ENCODE results near the gene CLK3.

GRCh38 chr15:74657846-74658245 is 42.2 kb downstream of the CLK3 start:
- TF ChIP-seq NR2C2 (IDR thresholded peaks at IDR 0.05; ENCODE audit: borderline replicate concordance, control insufficient read depth, insufficient read length, low read depth) (no peak), JUND (IDR thresholded peaks at IDR 0.05; ENCODE audit: low read depth, low read length) (no peak), USF2 (IDR thresholded peaks at IDR 0.05; ENCODE audit: borderline replicate concordance, low read depth, low read length) (no peak), CBX5 (IDR thresholded peaks at IDR 0.05; ENCODE audit: low read depth) (no peak), ZSCAN29 (IDR thresholded peaks at IDR 0.05) (no peak)
